ENCODE data around the gene C20orf141.

The C20orf141 gene

DNA sequence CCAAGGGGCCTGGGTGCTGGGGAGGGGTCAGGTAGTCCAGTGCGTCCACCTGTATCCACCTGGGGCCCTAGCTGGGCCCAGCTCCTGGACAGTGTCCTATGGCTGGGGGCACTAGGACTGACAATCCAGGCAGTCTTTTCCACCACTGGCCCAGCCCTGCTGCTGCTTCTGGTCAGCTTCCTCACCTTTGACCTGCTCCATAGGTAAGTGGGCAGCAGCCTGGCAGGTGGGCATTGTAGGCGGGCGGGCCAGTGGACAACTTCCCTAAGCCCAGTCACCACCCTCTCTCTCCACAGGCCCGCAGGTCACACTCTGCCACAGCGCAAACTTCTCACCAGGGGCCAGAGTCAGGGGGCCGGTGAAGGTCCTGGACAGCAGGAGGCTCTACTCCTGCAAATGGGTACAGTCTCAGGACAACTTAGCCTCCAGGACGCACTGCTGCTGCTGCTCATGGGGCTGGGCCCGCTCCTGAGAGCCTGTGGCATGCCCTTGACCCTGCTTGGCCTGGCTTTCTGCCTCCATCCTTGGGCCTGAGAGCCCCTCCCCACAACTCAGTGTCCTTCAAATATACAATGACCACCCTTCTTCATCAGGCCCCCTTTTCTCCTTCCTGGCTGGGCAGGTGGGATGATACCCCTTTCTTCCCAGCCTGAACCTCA is 584 bp downstream of the C20orf141 start:
- Histone ChIP-seq H3K4me3 (no peak overlapping the region), H3K27ac (no peak overlapping the region)
- TF ChIP-seq, protein P1, sequence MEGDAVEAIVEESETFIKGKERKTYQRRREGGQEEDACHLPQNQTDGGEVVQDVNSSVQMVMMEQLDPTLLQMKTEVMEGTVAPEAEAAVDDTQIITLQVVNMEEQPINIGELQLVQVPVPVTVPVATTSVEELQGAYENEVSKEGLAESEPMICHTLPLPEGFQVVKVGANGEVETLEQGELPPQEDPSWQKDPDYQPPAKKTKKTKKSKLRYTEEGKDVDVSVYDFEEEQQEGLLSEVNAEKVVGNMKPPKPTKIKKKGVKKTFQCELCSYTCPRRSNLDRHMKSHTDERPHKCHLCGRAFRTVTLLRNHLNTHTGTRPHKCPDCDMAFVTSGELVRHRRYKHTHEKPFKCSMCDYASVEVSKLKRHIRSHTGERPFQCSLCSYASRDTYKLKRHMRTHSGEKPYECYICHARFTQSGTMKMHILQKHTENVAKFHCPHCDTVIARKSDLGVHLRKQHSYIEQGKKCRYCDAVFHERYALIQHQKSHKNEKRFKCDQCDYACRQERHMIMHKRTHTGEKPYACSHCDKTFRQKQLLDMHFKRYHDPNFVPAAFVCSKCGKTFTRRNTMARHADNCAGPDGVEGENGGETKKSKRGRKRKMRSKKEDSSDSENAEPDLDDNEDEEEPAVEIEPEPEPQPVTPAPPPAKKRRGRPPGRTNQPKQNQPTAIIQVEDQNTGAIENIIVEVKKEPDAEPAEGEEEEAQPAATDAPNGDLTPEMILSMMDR (IDR thresholded peaks at IDR 0.05) = no peak
- peak; percentile 36 for DNase-seq (ENCODE audit: low spot score)

DNA sequence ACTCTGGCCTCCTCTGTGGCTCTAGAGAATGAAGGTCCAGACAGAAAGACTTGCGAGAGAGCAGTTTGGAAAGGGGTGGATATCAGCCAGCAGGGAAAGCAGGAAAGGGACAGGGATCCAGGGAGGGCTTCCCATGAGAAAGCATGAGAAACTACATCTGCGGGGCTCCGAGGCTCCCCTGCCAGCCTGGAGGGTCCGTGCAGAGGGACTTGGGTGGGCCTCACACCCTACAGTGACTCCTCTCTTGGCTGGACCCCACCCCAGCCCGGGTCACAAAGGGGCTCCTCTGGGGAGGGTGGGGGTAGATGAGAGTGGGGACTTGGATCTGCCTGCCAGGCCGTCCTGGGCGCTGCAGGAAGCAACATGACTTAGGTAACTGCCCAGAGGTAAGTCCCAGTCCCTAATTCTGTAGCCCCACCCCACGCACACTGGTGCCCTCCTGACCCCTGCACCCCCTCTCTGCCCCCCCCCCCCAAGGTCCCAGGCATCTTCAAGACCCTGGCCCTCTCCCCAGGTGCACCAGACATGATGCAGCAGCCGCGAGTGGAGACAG is 1.3 kb downstream of the C20orf141 start, which contains the start of gene TMEM239:
TSS of gene TMEM239 (plus strand) at position 335 of the 553 bp plus-strand sequence. CDS start at position 526, 191 bp downstream.
- DNase-seq (ENCODE audit: low spot score) = peak; percentile 59
- TF ChIP-seq, protein P1 (IDR thresholded peaks at IDR 0.05) = no peak
- Histone ChIP-seq H3K27ac (no peak within 1 kb of the TSS), H3K4me3 (no peak within 1 kb of the TSS)

DNA sequence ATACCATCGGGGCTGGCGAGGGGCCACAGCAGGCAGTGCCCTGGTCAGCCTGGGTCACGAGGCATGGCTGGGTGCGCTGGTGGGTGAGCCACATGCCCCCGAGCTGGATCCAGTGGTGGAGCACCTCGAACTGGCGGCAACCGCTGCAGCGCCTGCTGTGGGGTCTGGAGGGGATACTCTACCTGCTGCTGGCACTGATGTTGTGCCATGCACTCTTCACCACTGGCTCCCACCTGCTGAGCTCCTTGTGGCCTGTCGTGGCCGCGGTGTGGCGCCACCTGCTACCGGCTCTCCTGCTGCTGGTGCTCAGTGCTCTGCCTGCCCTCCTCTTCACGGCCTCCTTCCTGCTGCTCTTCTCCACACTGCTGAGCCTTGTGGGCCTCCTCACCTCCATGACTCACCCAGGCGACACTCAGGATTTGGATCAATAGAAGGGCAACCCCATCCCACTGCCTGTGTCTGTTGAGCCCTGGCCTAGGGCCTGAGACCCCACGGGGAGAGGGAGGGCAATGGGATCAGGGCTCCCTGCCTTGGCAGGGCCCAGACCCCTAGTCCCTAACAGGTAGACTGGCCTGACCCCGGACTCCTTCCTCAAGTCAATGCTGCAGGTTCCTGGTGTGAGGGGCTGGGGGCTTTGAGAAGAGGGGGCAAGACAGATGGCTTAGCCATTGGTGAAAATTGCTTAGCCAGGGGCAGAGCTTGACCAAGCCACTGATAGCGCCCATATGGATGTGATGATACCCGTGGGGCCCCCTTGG is 2.0 kb downstream of the C20orf141 start:
- no peak overlapping the region for H3K4me3 ChIP-seq
- peak; percentile 54 for DNase-seq (ENCODE audit: low spot score)
- TF ChIP-seq, protein P1 (IDR thresholded peaks at IDR 0.05) = no peak
- H3K27ac ChIP-seq = no peak overlapping the region

DNA sequence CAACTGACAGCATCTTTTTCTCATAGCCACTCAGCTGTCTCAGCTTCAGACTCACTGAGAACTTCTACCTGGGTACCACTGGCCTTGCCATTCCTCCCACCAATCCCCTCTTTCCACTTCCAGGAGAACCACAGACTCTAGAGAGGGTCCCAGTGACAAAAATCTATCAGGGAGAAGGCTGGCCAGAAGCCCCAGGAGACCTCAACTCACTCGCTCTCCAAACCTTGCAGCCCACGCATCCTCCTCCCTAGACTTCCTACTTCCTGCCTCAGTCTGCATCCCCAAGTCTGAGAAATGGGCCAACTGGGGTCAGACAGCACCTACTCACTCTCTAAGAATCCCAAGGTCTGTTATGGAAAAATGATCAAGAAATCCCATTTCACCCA is 2.5 kb downstream of the C20orf141 start:
- H3K4me3 ChIP-seq = no peak overlapping the region
- TF ChIP-seq, protein P1 (IDR thresholded peaks at IDR 0.05) = no peak
- DNase-seq (ENCODE audit: low spot score) = peak; percentile 38
- H3K27ac ChIP-seq = no peak overlapping the region

DNA sequence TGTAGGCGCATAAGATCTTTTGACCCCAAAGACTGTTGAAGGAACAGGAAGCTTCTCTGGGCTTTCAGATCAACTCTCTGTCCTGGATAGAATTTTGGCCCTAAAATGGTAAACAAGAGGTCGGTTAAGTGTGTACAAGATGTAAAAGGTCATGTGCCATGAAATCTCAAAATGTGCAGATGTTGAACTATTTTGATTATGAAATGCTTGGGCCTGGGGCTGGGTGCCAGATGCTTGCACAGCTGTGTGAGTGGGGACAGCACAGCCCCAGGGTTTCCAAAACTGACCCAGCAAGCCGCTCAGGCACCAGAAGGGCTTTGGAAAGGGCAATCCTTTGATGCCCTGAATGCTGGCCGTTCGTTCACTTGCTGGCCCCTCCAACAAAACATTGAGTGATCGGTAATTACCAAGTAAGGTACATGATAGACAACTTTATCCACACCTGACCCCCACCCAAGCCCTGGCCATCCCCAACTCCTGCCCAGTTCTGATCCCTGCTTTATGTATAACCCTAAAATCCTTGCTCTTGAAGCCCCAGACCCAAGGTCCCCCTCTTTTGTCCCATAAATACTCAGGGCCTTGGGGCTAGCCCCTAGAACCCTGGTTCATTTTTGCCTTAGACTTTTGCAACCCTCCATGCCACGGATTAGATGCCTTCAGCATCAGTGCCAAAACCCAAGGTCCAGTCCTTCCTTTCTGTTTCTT is 3.3 kb downstream of the C20orf141 start:
- Histone ChIP-seq H3K27ac (no peak overlapping the region), H3K4me3 (no peak overlapping the region)
- TF ChIP-seq, protein P1 (IDR thresholded peaks at IDR 0.05) = no peak
- DNase-seq (ENCODE audit: low spot score) = peak; percentile 57

DNA sequence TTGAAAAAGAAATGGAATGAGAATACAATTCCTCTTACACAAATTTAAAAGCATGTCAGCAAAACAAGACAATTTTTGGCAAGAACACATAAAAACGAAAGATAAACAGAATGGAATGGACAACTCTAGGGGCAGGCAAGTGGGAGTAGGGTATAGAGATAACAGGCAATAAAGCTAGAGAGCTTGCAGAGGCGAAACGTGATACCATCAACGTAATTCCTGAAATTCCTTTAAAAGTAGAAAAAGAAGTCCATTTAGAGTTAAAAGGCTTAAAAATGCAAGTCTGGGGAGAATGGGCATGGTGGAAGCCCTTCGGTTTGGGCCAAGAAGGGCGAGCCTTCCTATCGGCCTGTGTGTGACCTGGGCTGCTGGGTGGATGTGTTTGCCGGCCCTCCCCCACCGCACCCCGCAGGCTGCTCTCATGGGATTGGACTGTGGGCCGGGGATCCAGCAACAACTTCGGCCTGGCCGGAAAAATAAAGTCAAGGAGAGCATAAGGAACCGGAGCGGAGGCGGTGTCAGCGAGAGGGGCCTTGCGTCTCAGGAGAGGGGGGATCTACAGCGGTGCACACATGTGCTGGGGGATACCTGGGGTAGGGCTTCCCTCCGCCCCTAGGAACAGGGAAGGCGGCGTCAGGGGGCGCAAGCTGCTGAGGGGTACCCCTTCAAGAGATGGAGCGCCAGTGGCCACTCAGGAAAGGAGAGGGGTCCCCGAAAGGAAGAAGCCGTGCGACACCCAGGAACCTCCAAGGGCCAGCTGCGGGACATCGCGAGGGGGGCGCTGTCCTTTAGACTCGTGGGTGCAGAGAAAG is 5.5 kb downstream of the C20orf141 start:
- no peak overlapping the region for H3K27ac ChIP-seq
- peak; percentile 64 for DNase-seq (ENCODE audit: low spot score)
- TF ChIP-seq, protein P1 (IDR thresholded peaks at IDR 0.05) = no peak
- peak overlapping the region; percentile 36 for H3K4me3 ChIP-seq
